ENCODE measurements around the gene SET. TPM values are rescaled to one million over a fixed set of nuclear protein-coding genes. Genes with fewer than 3 reads are reported as not detected.

Gene SET
- total RNA-seq, 1 donor from 2014 or later, result 382 TPM

- H3K4me1 Mint-ChIP-seq (ENCODE audit: unreplicated experiment), result no peaks in the 10 kb centered on the region
- DNase-seq (ENCODE audit: extremely low spot score, unreplicated experiment), result no peak
- no peak overlapping the region for H3K27ac Mint-ChIP-seq (ENCODE audit: unreplicated experiment)
- H3K36me3 Mint-ChIP-seq (ENCODE audit: unreplicated experiment), result peaks cover 22% of the 10 kb centered on the region
- TF ChIP-seq CTCF (IDR thresholded peaks at IDR 0.05), result no peak
- H3K27me3 Mint-ChIP-seq (ENCODE audit: unreplicated experiment), result no peaks in the 10 kb centered on the region
- no peak overlapping the region for H3K4me3 Mint-ChIP-seq (ENCODE audit: unreplicated experiment)
- no peaks in the 10 kb centered on the region for H3K9me3 Mint-ChIP-seq (ENCODE audit: unreplicated experiment)
These were observed 54.4 kb downstream of the SET start for GRCh38 chr9:128743421-128743820.

Other genes with a start within 250 kb of the SET start
- 37.7 and 40.5 TPM in 2 replicates for gene ODF2, start 233.2 kb upstream of the SET start, total RNA-seq
- gene GLE1, start 184.5 kb upstream of the SET start, total RNA-seq, result 17.2 and 17.4 TPM in 2 replicates
- gene SPTAN1, start 136.6 kb upstream of the SET start, total RNA-seq, result 355 and 365 TPM in 2 replicates
- 62.5 and 68.6 TPM in 2 replicates for gene DYNC2I2, start 32.4 kb upstream of the SET start, total RNA-seq
- gene PKN3, start 13.3 kb downstream of the SET start, total RNA-seq, result 7.5 and 8.0 TPM in 2 replicates
- 24.7 and 24.8 TPM in 2 replicates for gene ZDHHC12, start 34.9 kb downstream of the SET start, total RNA-seq
- gene ZER1, start 82.7 kb downstream of the SET start, total RNA-seq, result 61.2 and 61.9 TPM in 2 replicates
- 32.8 and 33.3 TPM in 2 replicates for gene TBC1D13, start 98.0 kb downstream of the SET start, total RNA-seq
- gene ENDOG, start 129.3 kb downstream of the SET start, total RNA-seq, result 24.4 and 29.3 TPM in 2 replicates
- 34.8 and 36.7 TPM in 2 replicates for gene SPOUT1, start 140.6 kb downstream of the SET start, total RNA-seq
- 5.3 and 6.5 TPM in 2 replicates for gene KYAT1, start 192.7 kb downstream of the SET start, total RNA-seq
- 39.5 and 42.8 TPM in 2 replicates for gene LRRC8A, start 192.9 kb downstream of the SET start, total RNA-seq
- gene PHYHD1, start 231.8 kb downstream of the SET start, total RNA-seq, result 4.6 and 6.0 TPM in 2 replicates

All from osteocyte (in vitro differentiated cells).